Memory B cell (primary cell): ENCODE results near the gene DOCK4.
"Not testable (repeated sequence)": the region's sequence is repeated elsewhere in the genome, so short reads cannot be mapped to it uniquely, and the experiment has no call there.

Experiments
- ATAC-seq: fragments of 150-1000 bp; cut with Tn5 transposase; 2 replicates; pipeline ENCODE4 v1.10.0; 2021; ENCODE audit warnings: low read depth, mild to moderate bottlenecking, moderate library complexity
- DNase-seq, 2 donors: peaks; one replicate each; pipeline ENCODE4 v3.0.0; 2022; ENCODE audit warnings: low spot score in 2 of 2
- H3K27ac Mint-ChIP-seq: one replicate; pipeline ENCODE4 v1.8.0; 2022; ENCODE audit warnings: mild to moderate bottlenecking, moderate library complexity, mixed read lengths
- H3K27me3 Mint-ChIP-seq: one replicate; pipeline ENCODE4 v1.8.0; 2022; ENCODE audit warnings: mixed read lengths
- H3K36me3 Mint-ChIP-seq: one replicate; pipeline ENCODE4 v1.8.0; 2022; ENCODE audit warnings: mild to moderate bottlenecking, mixed read lengths
- H3K4me1 Mint-ChIP-seq: one replicate; pipeline ENCODE4 v1.8.0; 2022; ENCODE audit warnings: mixed read lengths
- H3K4me3 Mint-ChIP-seq: one replicate; pipeline ENCODE4 v1.8.0; 2022; ENCODE audit warnings: mild to moderate bottlenecking, moderate library complexity, mixed read lengths
- H3K9me3 Mint-ChIP-seq: one replicate; pipeline ENCODE4 v1.8.0; 2022; ENCODE audit warnings: mixed read lengths

The DOCK4 gene

GRCh38 chr7:111937163-111937562 is 269.0 kb downstream of the DOCK4 start:
- Mint-ChIP-seq H3K27ac (no peak overlapping the region), H3K27me3 (no peaks in the 10 kb centered on the region)

GRCh38 chr7:111933609-111934008 is 272.6 kb downstream of the DOCK4 start:
- ATAC-seq (no peak), DNase-seq (no peak)
- Mint-ChIP-seq H3K27ac (no peak overlapping the region), H3K36me3 (no peaks in the 10 kb centered on the region), H3K4me3 (no peak overlapping the region), H3K27me3 (no peaks in the 10 kb centered on the region), H3K9me3 (no peaks in the 10 kb centered on the region), H3K4me1 (no peaks in the 10 kb centered on the region)

More at GRCh38 chr7:111937163-111937562, 269.0 kb downstream of the DOCK4 start:
- Mint-ChIP-seq H3K36me3 (no peaks in the 10 kb centered on the region), H3K4me3 (no peak overlapping the region), H3K9me3 (peaks cover under 1% of the 10 kb centered on the region), H3K4me1 (no peaks in the 10 kb centered on the region)
- no peak for ATAC-seq
- DNase-seq, result no peak

GRCh38 chr7:111931958-111932357 is 274.2 kb downstream of the DOCK4 start:
- no peaks in the 10 kb centered on the region for H3K27me3 Mint-ChIP-seq
- DNase-seq (no peak), ATAC-seq (no peak)
- no peak overlapping the region for H3K27ac Mint-ChIP-seq
- no peaks in the 10 kb centered on the region for H3K4me1 Mint-ChIP-seq
- no peaks in the 10 kb centered on the region for H3K36me3 Mint-ChIP-seq
- H3K9me3 Mint-ChIP-seq, result no peaks in the 10 kb centered on the region
- no peak overlapping the region for H3K4me3 Mint-ChIP-seq

DNA sequence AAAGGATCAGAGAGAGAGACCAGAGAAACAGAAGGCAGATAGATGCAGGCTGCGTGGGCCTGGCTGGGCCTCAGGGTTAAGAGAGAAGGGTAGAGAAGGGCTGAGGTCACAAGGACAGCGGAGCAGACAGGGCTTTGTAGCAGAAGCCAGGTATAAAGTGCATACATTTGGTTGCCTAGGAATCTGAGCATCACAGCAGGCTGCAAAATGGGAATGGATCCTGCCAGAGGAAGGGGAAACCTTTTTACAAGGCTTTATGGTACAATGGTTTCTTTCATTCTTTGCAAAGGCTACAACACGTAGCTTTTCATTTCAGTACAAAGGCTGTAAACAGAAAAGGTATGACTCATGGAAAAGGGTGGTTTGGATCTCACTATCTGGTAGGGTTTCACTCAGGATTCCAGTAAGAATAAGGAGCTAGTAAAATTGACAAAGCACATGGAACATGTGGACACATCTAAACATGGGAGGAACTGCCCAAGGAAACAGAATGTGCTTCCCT is 275.1 kb downstream of the DOCK4 start:
- Mint-ChIP-seq H3K27ac (no peak overlapping the region), H3K9me3 (peaks cover 1% of the 10 kb centered on the region), H3K27me3 (no peaks in the 10 kb centered on the region), H3K36me3 (no peaks in the 10 kb centered on the region), H3K4me1 (no peaks in the 10 kb centered on the region), H3K4me3 (no peak overlapping the region)
- DNase-seq, result no peak
- no peak for ATAC-seq

- ATAC-seq, result no peak
- DNase-seq, result no peak
- Mint-ChIP-seq H3K27me3 (peaks cover 2% of the 10 kb centered on the region), H3K4me1 (no peaks in the 10 kb centered on the region), H3K9me3 (peaks cover 1% of the 10 kb centered on the region), H3K27ac (no peak overlapping the region), H3K36me3 (no peaks in the 10 kb centered on the region), H3K4me3 (no peak overlapping the region)
Observed at GRCh38 chr7:111929264-111929663, 276.9 kb downstream of the DOCK4 start.

GRCh38 chr7:111927353-111928019 is 278.7 kb downstream of the DOCK4 start:
- peaks cover 2% of the 10 kb centered on the region for H3K27me3 Mint-ChIP-seq
- ATAC-seq, result no peak
- no peaks in the 10 kb centered on the region for H3K4me1 Mint-ChIP-seq
- peaks cover 1% of the 10 kb centered on the region for H3K9me3 Mint-ChIP-seq
- DNase-seq, result no peak
- H3K36me3 Mint-ChIP-seq, result no peaks in the 10 kb centered on the region
- H3K4me3 Mint-ChIP-seq, result no peak overlapping the region
- no peak overlapping the region for H3K27ac Mint-ChIP-seq

DNA sequence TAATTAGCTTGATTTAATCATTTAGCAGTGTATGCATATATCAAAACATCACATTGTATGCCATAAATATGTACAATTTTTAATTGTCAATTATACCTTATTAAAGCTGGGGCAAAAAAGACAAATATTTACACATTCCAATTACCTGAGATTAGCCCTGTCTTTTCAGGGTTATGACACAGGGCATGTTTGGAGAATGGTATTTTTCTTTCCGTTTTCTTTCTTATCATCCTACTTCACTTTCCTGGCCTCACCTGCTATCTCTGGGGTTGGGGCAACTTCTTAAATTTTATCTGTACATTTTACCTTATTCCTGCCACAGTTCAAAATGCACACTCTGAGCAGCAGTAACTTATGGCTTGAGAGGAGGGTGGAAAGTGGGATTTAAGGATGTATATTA is 285.9 kb downstream of the DOCK4 start:
- no peak overlapping the region for H3K27ac Mint-ChIP-seq
- H3K36me3 Mint-ChIP-seq, result no peaks in the 10 kb centered on the region
- H3K27me3 Mint-ChIP-seq, result peaks cover 3% of the 10 kb centered on the region
- ATAC-seq (no peak), DNase-seq (no peak)
- no peaks in the 10 kb centered on the region for H3K9me3 Mint-ChIP-seq
- H3K4me3 Mint-ChIP-seq, result no peak overlapping the region
- H3K4me1 Mint-ChIP-seq, result no peaks in the 10 kb centered on the region

DNA sequence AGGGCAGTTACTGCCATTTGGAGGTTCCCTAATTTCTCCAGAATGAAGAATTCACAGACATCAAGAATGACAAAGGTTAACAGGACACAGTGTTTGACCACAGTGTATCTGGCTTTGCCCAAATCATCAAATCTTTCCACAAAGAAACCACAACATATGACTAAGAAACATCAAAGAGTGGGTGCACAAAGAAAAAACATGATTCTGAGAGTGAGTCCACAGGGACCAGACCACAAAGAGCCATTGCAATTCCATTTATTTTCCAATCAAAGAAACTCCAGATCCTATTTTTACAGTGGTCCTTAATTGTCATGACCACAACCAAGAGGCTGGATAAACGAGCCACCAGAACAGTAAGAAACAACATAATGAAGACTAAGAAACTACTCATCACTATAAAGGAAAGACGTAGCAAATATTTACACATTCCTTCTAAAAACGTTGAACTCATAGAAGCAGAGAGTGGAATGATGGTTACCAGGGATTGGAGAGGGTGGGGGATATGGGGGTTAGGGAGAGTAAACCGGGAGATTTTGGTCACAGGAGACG is 286.5 kb downstream of the DOCK4 start:
- DNase-seq (no peak), ATAC-seq (no peak)
- Mint-ChIP-seq H3K27me3 (peaks cover 2% of the 10 kb centered on the region), H3K36me3 (no peaks in the 10 kb centered on the region), H3K4me3 (no peak overlapping the region), H3K27ac (no peak overlapping the region), H3K4me1 (no peaks in the 10 kb centered on the region), H3K9me3 (no peaks in the 10 kb centered on the region)

GRCh38 chr7:111919164-111919563 is 287.0 kb downstream of the DOCK4 start:
- H3K4me1 Mint-ChIP-seq, result no peaks in the 10 kb centered on the region
- no peaks in the 10 kb centered on the region for H3K9me3 Mint-ChIP-seq
- ATAC-seq (no peak), DNase-seq (no peak)
- H3K27ac Mint-ChIP-seq, result no peak overlapping the region
- H3K27me3 Mint-ChIP-seq, result peaks cover 5% of the 10 kb centered on the region
- no peaks in the 10 kb centered on the region for H3K36me3 Mint-ChIP-seq
- no peak overlapping the region for H3K4me3 Mint-ChIP-seq

GRCh38 chr7:111918461-111918860 is 287.7 kb downstream of the DOCK4 start:
- DNase-seq (no peak), ATAC-seq (no peak)
- H3K4me1 Mint-ChIP-seq, result no peaks in the 10 kb centered on the region
- H3K4me3 Mint-ChIP-seq, result no peak overlapping the region
- no peaks in the 10 kb centered on the region for H3K9me3 Mint-ChIP-seq
- no peaks in the 10 kb centered on the region for H3K36me3 Mint-ChIP-seq
- H3K27ac Mint-ChIP-seq, result no peak overlapping the region
- peaks cover 5% of the 10 kb centered on the region for H3K27me3 Mint-ChIP-seq

DNA sequence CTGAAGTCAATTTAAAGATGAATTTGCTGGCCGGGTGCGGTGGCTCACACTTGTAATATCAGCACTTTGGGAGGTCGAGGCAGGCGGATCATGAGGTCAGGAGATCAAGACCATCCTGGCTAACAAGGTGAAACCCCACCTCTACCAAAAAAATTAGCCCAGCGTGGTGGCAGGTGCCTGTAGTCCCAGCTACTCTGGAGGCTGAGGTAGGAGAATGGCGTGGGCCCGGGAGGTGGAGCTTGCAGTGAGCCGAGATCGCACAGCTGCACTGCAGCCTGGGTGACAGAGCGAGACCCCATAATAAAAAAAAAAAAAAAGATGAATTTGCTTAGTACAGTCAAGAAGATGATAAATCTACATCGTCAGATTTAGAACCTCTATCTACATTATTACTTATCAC is 288.8 kb downstream of the DOCK4 start:
- DNase-seq, H3K36me3 Mint-ChIP-seq, H3K27me3 Mint-ChIP-seq, ATAC-seq, H3K27ac Mint-ChIP-seq, H3K4me1 Mint-ChIP-seq, H3K9me3 Mint-ChIP-seq, H3K4me3 Mint-ChIP-seq: not testable (repeated sequence)

DNA sequence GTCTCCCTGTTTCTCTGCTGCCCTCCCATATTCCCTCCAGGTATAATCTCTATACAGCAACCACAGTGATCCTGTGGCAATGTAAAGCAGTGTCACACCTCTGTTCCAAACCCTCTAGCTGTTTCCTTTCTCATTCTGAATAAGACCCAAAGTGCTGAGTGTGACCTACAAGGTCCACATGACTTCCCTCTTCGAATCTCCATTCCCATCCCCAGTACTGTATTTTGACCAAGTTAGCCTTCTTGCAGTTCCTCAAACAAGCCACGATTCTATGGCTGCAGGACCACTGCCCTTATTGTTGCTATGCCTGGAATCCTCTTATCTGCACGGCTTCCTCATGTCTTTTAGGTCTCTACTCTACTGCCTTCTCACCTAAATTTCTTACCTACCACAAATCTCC is 291.9 kb downstream of the DOCK4 start:
- no peak for ATAC-seq
- H3K36me3 Mint-ChIP-seq, result no peaks in the 10 kb centered on the region
- no peak overlapping the region for H3K4me3 Mint-ChIP-seq
- DNase-seq, result no peak
- H3K4me1 Mint-ChIP-seq, result no peaks in the 10 kb centered on the region
- H3K9me3 Mint-ChIP-seq, result no peaks in the 10 kb centered on the region
- H3K27ac Mint-ChIP-seq, result no peak overlapping the region
- H3K27me3 Mint-ChIP-seq, result peaks cover 5% of the 10 kb centered on the region

DNA sequence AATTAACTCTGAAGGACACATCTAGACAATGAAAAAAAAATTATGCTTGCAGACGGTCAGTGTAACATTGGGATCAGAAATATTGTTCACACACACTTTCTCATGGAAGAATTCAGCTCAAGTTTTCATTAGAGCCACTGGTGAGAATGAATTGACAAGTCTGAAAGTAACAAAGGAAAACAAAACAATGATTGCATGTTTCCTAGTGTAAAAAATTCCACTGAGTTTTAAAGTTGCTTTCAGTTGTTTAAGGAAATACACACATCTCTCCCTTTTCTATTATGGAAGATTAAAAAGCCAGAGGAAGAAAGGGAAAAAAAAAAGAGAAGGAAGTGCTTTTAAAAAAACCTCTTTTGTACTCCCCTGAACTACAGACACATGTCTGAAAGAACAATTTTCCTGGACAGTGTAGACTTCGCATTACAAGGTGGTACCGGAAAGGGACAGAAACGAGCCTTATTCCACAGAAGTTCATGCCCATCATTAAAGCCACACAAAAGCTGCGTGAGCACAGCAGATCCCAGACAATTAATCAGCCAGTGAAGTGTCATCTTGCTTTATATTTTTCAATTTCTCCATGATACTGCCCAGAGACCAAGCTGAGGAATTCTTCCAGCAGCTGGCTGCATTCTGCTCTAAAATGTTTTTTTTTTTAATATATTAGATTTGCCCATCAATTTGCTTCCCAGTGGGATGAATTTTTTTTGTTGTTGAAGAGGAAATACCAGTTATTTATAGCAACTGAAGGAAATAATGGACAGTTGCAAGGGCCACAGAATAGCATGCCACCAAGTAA is 294.8 kb downstream of the DOCK4 start:
- DNase-seq (no peak), ATAC-seq (no peak)
- Mint-ChIP-seq H3K4me1 (no peaks in the 10 kb centered on the region), H3K4me3 (no peak overlapping the region), H3K27ac (no peak overlapping the region), H3K27me3 (peaks cover 4% of the 10 kb centered on the region), H3K9me3 (no peaks in the 10 kb centered on the region), H3K36me3 (peaks cover 2% of the 10 kb centered on the region)

DNA sequence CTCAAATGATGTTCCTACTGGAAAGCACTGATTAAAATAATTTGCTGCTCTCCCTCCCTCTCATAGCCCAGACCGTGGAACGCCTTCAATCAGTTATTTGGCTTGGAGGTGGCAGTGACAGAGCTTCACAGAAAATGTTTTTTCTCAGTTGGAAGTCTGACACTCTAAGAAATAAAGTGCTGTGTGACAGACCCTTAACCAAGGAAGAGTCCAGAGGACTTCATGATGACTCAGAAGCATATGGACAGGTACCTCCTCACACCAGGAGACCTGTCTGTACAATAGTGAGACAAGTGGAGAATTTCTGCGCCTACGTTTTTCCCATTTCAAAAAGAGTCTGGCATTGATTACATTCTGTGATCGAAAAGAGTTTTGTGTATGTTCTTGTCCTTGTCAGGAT is 295.5 kb downstream of the DOCK4 start:
- H3K36me3 Mint-ChIP-seq, result peaks cover 2% of the 10 kb centered on the region
- no peaks in the 10 kb centered on the region for H3K9me3 Mint-ChIP-seq
- H3K27ac Mint-ChIP-seq, result no peak overlapping the region
- ATAC-seq, result no peak
- H3K4me3 Mint-ChIP-seq, result no peak overlapping the region
- peaks cover 4% of the 10 kb centered on the region for H3K27me3 Mint-ChIP-seq
- no peaks in the 10 kb centered on the region for H3K4me1 Mint-ChIP-seq
- DNase-seq, result no peak
